Stimulated activated CD4-positive, alpha-beta T cell treated with anti-CD3 and anti-CD28 coated beads, Interleukin-1b, Interleukin-23, amount 100 ng/mL, for 48 hours (primary cell): ENCODE measurements around the gene MAP1S.

Experiments
- DNase-seq: peaks from one replicate; pipeline ENCODE4 v3.0.0-alpha.2; 2020

MAP1S gene, protein sequence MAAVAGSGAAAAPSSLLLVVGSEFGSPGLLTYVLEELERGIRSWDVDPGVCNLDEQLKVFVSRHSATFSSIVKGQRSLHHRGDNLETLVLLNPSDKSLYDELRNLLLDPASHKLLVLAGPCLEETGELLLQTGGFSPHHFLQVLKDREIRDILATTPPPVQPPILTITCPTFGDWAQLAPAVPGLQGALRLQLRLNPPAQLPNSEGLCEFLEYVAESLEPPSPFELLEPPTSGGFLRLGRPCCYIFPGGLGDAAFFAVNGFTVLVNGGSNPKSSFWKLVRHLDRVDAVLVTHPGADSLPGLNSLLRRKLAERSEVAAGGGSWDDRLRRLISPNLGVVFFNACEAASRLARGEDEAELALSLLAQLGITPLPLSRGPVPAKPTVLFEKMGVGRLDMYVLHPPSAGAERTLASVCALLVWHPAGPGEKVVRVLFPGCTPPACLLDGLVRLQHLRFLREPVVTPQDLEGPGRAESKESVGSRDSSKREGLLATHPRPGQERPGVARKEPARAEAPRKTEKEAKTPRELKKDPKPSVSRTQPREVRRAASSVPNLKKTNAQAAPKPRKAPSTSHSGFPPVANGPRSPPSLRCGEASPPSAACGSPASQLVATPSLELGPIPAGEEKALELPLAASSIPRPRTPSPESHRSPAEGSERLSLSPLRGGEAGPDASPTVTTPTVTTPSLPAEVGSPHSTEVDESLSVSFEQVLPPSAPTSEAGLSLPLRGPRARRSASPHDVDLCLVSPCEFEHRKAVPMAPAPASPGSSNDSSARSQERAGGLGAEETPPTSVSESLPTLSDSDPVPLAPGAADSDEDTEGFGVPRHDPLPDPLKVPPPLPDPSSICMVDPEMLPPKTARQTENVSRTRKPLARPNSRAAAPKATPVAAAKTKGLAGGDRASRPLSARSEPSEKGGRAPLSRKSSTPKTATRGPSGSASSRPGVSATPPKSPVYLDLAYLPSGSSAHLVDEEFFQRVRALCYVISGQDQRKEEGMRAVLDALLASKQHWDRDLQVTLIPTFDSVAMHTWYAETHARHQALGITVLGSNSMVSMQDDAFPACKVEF

DNA sequence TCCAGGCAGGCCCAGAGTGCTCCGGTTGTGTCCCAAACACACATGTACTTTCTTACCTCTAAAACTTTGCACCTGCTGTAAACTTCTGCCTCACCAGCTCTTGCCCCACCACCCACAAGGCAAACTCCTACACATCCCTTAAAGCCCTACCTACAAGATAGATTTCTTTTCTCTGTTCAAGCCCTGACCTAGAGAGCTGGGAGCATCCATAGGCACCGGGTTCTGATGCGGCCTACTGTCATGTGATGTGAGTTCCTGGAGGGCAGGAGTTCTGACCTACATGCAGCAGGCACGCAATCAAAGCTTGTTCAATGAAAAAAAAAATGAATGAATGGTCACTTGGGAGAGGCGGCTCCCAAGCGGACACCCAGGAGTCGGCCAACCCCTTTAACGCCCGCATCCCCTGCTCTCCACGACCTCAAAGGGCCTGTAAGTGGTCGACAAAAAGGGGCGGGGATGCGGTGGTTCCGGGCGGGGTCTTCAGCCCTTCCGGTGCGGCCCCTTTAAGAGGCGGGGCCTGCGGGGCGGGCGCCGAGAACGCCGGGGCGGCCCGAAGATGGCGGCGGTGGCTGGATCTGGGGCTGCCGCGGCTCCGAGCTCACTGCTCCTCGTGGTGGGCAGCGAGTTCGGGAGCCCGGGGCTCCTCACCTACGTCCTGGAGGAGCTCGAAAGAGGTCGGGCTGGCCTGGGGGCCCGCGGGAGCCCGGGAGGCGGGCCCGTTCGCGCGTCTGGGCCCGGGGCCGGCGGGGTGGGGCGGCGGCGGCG is at the start of gene MAP1S:
Gene MAP1S (plus strand): TSS at position 534 of the 765 bp plus-strand sequence. CDS start 23 bp downstream, at position 557.
- DNase-seq = peak; percentile 66

DNA sequence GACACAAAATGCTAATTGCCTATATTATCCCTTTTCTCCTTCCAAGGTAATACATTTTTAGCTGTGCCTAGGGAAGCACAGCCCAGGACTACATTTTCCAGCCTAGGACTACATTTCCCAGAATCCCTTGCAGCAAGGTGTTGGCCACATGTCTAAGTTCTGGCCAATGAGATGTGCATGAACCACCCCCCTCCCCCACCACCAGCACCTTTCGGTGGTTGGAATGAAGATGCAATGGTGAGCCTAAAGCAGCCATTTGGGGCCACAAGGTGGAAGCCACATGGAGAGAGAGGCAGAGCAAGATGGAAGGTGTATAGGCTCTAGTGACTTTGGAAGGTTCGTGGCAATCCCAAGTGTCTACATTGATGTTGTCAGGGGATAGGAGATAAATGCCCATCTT is 47.4 kb upstream of the MAP1S start:
- peak; percentile 35 for DNase-seq

DNA sequence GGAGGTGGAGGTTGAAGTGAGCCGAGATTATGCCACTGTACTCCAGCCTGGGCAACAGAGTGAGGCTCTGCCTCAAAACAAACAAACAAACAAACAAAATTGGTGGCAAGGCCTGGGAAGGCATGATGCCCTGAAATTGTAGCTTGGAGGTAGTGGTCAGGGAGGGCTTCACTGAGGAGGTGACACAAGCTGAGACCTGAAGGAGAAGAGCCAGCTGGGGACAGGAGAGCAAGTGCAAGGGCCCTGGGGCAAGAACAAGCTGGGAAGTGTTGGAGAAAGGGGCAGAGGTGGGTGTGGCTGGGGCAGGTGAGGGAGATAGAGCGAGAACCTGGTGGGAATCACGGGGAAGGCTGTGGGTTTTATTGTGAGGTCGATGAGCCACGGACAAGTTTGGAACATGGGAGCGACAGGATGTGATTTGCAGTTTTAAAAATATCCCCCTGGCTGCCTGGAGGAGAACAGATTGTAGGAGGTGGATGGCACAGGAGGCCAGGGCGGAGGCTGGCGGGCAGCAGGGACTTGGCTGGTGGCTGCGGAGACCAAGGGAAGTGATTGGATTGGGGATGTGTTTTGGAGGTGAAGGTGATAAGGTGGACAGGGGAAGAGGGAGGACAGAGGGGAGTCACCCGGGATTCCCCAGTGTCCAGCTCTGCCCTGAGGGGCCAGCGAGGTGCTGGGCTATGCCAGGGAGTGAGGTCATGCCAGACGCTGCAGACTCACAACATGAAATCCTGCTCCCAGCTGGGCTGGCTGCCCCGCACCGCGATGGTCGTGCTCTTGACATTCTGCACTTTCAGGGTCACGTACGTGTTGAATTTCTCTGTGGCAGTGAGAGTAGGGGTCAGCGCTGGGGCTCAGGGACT is 45.1 kb upstream of the MAP1S start:
- no peak for DNase-seq

DNA sequence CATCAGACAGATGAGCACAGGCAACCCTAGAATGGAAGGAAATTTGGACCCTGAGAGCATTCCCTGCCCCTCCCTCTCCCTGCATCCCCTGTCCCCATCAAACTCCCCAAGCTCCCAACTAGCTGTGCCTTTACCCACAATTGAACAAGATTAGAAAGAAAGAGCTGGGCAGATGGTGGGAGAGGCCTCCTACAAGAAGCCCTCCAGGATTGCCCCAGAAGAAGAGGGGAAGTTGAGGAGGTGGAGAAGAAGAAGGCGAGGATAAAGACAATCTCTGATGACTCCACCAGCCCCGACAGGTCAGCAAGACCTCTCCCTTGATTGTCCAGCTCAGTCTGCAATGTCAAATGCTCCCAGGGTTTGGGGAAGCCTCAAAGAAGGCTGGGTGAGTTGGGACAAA is 43.0 kb upstream of the MAP1S start:
- DNase-seq = no peak

DNA sequence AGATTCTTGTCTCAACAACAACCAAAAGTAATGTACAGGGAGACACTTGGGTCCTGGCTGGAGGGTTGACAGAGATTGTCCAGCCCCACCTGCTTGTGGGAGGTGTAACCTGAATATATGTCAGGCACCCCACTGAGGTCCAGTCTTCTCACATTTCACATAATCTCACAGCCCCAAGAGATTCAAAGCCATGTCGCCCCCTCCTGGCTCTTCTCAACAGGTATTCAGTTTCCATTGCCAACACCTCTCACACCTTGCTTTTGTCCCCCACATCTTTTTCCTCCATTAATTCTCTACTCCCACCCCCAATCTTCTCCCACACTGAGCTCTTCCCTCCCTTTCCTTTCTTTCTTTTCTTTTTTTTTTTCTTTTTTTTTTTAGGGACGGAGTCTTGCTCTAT is 42.3 kb upstream of the MAP1S start:
- DNase-seq = no peak

DNA sequence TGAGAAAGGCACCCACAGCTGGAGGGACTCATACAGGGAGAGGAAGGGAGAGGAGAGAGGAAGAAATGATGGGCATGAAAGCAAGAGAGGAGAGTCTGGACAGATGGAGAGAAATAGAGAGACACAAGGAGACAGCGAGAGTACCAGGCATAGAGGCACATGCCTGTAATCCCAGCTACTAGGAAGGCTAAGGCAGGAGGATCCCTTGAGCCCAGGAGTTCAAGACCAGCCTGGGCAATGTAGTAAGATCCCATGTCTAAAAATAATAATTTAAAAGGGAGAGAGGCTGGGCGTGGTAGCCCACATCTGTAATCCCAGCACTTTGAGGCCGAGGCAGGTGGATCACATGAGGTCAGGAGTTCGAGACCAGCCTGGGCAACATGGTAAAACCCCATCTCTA is 40.4 kb upstream of the MAP1S start:
- no peak for DNase-seq

DNA sequence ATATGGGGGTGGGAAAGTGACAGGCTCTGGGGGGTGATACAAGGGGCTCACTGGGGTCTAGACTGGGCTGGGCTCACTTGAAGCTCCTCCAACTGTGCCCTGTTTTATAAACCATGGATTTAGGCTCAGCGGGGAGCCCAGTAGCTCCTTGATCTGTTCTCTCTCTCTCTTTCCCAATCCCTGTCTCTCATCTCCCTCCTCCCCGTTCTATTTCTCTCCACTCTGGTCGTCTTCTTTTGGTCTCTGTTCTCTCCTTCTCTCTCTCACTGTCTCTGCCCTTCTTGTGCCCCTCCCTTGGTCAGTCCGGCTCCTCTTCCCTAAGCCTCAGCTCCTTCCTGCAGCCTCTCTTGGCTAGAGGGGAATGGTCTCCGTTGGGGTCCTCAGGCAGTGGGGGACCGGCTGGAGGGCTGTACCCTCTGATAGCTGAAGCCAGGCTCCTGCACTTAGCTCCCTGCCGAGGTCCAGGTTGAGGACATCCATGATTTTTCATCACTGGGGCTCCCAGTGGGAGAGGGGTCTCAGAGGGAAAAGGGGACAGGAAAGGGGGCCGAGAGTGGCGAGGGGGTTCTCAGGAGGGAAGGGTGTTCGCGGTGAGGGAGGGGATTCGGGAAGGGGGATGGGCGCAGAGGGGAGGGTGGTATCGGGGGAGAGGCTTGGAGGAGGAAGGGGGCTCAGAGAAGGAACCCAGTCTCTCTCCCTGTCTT is 39.6 kb upstream of the MAP1S start:
- DNase-seq = no peak

DNA sequence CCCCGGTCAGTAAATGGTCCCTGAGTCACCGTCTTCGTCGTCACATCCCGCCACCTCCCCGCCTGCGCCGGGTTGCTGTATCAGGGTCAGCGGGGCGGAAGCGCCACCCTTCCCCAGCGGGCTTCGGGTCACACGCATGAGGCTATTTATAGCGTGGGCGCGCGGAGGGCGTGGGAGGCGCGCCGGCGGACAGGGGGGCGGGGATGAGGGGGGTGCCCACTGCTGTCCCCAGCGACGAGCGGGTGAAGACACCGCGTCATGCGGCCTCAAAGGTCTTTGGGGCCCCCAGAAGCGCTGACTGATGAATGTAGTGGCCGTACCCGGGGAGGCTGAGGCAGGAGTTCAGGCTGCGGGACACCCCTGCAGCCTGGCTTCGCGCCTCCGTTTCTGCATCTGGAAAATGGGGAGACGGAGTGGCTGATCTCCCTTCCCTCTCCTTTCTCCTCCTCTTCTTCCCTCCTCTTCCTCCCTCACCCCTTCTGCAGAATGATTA is 39.0 kb upstream of the MAP1S start:
- peak; percentile 41 for DNase-seq

DNA sequence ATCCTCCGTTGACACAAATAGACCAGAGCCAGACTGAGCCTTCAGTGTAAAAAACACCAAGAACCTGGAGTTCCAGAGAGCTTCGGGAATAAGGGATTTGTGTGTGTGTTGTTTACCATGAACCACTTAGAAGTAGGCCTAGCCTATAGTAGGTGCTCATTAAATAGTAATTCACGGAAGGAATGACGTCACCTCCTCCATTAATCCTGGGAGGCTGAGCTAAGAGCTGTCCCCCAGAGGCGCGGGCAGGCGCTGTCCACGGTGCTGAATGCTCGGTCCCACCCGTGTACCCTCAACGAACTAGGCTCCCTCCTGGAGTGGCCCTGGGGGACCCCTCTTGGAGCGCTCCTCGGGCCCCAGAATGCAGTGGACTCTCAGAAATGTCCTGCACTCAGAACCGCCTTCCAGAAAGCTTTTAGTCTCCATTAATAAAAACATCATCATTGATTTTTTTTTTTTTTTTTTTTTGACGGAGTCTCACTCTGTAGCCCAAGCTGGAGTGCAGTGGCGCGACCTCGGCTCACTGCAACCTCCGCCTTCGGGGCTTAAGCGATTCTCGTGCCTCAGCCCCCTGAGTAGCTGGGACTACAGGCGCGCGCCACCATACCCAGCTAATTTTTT is 37.7 kb upstream of the MAP1S start:
- no peak for DNase-seq

DNA sequence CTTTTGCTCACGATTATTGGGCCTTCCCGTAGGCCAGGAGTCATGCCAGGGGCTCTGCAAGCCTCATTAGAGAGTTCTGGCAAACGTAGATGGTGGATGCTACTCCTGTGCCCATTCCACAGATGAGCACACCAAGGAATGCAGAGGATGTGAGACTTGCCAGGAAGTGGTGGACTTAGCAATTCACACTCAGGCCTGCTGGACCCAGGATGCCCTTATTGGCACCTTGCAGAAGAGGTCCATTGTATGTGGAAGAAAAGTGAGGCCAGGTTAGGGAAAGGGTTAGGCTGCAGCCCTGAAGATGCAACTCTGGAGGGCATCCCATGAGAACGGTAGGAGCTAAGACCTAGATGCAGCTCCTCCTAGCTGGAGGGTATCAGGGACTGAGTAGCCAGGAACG is 37.0 kb upstream of the MAP1S start:
- no peak for DNase-seq

DNA sequence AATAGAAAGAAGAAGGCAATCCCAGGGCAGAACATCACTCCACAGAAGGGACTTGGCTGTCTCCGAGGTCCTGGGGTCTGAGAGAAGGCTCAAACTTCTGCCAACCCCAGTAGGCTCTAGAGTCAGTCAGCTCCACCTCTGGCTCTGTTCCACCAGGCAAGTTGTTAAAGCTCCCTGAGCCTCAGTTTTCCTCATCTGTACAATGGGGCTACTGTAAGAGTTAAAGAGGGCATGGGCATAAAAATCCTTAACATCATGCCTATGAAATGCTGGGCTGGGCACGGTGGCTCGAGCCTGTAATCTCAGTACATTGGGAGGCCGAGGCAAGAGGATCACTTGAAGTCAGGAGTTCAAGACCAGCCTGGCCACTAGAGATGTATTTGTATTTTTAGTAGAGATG is 36.2 kb upstream of the MAP1S start:
- no peak for DNase-seq

DNA sequence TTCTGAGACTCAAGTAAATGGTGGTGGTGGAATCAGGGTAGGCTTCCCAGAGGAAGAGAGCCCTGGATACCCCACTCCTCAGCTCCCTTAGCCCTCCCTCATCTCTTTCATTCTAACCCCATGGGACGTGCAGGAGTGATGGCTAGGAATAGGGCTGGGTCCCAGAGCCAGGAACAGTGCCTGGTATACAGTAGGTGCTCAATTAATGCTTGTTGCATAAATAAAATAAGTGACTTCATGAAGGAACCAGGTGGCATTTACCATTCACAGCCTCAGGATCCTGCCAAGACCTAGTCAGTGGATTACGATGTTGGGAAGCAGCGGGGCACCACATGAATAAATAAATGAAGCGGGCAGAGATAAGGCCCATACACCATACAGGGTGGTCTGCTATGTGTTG is 35.0 kb upstream of the MAP1S start:
- no peak for DNase-seq

DNA sequence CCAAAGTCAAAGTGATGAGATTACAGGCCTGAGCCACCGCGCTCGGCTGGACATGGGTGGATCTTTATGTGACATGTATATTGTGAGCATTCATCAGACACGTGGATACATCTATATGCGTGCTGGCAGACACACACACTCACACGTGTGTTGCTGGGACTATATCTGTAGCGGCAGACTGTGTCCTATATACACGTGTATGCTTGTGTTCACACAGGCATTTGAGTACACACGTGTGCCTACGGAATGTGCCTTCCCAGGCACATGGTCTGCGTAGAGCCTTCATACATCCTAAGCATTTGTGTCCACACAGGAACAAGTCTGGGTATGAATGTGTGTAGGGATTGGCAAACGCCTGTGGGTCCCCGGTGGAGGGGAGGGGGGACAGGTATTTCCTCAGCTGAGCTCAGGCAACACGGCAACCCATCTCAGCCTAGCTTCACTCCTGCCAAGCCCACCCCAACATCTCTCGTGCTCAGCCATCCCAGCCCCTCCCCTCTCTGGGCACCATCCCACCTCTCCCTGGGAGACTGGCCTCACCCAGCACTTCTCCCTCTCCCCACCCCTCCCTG is 33.7 kb upstream of the MAP1S start:
- DNase-seq = no peak

DNA sequence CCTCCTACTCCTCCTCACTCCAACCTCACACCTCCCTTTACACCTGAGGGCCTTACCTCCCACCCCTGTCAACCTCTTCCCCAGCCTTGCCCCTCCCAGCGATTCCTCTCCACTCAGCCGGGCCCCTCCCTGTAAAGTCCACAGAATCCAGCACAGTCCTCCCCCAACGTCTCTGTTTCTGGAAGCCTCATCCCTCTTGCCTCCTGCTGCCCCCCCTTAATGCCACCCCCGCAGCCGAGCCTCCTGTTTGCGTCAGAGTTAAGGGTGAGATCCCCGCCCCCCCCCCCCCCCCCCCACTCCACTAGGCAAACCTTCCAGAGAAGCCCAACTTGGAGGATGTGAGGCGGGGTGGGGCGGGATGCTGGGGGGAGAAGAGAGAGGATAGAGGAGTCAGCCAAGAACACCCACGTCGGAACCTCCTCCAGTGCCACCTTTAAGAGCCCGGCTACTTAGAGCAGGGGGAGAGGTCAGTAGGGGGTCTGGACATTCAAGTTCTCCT is 33.2 kb upstream of the MAP1S start:
- no peak for DNase-seq

DNA sequence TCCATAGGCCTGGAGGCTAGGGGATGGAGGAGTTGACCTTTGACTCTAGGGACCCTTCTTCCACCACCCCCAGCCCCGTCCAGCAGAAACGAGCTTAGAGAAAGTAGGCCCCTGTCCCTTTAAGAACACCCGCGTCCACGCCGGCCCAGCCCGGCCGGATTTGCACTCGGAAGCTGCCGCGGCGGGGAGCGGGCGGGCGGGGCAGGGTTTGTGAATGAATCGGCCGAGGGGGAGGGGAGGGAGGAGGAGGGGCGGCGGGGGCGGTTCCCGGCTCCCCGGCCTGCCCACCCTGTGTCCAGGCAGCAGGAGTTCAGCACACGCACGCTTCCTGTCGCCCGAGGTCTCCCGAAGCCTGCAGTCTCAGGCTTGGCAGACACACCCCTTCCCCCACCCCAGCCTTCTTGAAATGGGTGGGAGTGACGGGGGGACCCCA is 32.7 kb upstream of the MAP1S start:
- no peak for DNase-seq

DNA sequence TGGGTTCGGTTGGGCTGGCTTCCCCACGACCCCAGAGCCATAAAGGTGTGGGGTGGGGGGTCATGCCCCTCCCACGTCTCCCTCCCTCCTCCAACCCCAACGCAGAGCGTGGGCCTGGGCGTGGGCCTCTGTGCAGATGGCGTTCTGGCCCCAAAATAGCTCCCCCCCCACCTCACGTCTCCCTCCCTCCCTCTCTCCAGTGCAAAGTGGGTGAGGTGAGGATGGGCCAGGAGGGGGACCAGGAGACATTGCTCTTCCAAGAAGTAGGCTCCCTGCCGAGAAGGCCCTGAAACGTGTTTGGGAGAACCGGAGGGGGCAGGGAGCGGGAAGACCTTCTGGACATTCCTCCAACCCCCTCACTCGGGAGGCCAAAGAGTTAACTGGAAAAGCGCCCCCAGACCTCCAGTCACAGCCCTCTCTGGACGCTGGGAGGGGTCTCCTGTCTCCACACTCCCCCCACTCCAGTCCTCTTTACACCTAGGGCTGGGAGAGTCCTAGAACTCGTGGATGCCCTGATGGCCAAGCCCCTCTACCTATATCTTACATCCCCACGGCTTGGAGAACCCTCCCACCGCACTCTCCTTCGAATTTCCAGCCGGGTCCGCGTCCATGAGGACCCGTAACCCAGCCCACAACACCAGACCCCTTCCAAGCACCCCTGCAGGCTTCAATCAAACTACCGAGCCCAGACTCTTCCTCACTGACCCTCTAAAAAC is 32.0 kb upstream of the MAP1S start:
- DNase-seq = no peak

DNA sequence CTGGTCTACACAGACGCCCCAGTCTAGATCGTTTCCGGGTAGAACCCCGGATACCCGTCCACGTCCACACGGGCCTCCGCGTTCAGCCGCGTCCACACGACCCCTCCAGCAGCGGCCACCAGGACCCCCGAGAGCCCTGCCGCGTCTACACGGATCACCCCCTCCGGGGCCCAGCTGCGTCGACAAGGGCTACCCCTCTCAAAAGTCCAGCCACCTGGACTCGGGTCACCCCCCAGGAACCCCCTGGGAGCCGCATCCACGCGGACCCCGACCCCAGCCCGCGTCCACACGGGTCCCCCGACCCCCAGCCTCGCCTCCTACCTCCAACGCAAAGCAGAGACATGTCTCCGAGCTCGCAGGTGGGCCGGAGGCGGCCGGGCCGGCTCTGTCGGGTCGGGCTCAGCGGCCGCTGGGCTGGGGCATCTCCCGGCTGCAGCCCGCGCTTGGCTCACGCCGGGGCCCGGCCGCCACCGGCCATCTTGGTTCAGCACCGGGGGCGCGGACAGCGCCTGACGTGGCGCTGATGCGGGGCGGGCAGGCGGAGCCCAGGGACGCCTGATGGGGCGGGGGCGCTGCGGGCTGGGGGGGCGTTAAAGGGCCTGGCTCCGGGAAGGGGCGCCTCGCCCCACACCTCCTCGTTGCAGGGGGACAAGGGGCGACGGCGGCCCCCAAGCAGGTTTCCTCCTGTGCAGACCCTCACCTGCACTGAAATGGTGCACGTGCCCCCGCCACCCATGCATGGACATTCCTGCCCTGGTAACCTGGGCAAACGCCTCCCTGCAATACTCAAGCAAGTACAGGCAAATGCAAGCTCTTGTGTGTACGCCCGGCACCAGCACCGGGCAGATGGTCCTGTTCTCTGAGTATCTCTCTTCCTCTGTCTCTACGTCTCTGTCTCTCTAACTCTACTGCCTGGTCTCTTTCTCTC is 31.2 kb upstream of the MAP1S start, which contains the start of gene UNC13A:
Gene UNC13A (minus strand): TSS at position 498 of the 928 bp plus-strand sequence. CDS start 155 bp downstream, at position 343.
- DNase-seq = peak; percentile 17
